DMS 273 (cell line): Measurements from ENCODE around the gene LDB2.

Experiments used
- DNase-seq: peaks from one replicate; lab custom pipeline; 2025; ENCODE audit not compliant: unreplicated experiment; lab: John Stamatoyannopoulos, UW

LDB2 gene

DNA sequence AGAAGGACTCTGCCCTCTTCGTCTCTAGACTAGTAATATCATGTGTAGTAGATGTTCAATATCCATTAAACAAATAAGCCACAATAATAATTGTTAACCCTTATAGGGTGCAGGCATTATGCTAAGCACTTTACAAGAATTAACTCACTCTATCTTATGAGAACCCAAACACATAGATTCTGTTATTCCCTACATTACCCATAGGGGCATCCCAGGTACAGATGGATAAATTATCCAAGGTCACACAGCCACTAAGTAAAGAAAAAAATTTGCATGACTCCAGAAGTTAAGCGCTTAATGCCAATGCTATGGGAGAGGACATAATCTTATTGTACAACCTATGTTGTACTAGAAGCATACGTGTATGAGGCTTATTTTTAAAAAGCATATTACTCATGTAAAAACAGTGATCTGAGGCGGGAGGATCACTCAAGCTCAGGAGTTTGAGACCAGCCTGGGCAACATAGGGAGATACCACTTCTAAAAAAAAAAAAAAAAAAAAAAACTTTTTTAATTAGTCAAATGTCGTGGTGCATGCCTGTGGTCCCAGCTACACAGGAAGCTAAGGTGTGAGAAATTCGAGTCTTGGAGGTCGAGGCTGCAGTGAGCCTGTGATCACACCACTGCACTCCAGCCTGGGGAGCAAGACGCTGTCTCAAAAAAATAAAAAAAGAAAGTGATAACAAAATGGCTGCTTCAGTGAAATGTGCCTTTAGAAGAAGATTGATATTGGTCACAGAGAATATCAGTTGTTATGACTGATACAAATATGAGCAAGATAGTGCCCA is 13.6 kb downstream of the LDB2 start:
- peak; percentile 3 for DNase-seq

DNA sequence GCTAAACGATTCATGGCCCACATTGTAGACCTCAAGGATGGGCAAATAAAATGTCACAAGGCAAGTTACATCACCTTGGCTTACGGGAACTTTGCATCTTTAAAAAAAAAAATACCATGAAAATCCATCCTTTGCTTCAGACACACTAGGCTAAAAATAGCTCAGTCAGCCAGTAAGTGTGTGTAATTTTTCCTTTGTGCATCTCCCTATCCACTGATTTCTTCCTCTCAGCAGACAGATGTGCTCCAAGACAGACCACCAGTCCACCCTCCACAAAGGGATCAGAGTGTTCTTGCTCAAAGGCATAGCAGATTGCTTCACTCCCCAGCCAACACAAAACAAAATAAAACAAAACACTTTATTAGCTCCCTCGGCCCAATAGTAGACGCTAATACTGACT is 14.6 kb downstream of the LDB2 start:
- no peak for DNase-seq

DNA sequence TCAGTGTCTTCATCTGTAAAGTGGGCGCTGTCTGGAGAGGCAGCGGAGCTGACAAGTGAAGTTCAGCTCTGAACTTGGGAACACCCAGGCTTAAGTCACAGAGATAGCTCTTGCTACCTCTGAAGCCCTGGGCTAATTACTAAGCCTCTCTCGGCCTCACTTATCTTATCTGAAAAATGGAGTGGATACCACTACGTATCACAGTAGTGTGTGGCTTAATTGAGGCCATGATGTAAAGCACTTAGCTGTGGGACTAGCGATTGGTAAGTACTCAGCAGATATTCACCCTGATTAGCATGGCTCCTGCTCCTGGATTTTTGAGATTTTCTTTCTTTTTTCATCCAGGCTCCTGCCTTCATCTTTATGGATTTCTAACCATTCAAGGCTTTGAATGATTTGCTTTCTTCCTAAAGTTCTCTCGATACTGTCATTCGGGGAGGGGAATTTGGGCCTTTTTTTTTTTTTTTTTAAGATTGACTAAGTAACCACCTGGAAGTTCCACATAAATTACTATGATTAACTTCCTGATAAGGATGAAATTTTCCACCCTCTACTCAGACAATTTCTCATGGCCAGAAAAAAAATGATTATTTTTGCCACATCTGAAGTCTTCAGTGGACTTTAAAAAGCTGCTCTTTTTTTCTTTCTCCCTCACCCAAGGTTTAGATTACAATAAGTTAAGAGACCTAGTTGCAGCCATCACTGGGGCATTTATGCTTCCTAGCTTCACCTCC is 17.1 kb downstream of the LDB2 start:
- DNase-seq: no peak

DNA sequence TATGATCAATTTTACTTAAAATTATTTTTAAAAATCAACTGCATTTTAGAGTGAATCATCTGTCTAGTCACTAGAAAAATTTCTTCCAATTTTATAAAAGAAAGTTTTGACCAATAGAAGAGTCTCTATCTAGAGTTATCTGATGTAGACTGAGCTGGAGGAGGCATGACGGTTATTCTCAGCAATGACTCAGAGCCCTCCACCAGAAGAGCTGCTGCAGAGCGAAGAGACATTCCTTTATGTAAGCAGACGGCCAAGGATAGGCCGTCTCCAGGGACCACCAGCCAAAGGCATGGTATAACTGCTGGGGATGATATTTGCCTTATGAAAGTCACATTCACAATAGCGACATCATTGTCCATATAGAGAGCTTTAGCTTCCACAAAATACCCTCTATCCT is 23.0 kb downstream of the LDB2 start:
- DNase-seq: no peak

DNA sequence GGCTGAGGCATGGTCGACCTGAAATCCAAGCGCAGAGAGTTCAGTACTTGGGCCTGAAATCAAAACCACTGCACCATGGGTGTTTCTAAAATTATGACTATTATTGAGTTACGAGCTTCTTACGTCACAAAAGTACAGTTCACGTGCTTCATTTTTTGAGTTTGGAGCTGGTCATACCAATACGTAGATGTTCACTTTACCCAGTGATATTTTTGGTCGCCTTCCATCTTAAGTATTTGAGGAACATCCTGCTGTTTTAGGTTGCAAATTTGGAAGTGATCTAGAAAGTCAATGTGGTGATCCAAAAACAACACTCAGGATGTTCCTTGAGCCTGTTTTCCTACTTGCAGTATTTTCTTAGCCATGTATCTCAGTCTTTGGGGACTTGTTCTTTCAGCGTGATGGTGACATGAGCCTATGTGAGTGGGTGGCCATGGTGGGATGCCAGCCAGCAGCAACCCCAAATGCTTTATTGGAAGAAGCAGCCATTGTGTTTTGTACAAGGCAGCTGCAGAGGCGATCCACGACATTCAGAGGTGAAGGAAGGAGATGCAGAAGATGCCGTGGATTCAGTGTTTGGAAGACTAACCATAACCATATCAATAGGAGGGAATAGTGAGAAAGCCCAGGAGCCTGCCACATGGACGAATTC is 28.7 kb downstream of the LDB2 start:
- DNase-seq: no peak

DNA sequence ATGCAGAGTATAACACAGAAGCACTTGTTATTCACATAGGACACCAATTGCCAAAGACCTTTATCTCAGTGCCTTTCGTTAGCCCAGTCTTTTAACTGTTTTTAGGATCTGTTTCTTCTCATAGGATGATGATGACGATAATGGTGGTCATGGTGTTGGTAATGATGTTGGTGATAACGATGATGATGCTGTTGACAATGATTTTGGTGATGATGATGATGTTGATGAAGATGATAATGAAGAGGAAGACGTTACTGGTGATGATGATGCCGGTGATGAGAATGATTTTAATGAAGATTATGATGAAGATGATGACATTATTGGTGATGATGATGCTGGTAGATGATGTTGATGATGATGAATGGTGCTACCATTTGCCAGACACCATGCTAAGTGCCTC is 29.8 kb downstream of the LDB2 start:
- DNase-seq: no peak

DNA sequence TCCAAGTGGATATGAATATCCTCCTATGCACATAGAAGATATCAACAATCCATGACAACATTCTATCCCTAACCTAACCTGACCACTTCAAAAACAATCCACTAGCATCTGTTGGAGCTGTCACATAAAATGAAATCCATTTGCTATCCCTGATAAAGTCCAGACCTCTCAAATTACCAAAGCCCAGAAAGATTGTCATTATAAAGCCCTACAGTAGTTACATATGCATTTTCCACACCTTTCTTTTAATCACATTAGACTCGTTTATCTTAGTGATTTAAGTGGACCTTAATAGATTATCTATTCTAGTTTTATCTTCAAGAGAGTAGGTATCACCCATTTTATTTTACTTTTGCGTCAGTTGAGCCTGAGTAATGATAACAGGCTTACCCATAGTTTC is 30.6 kb downstream of the LDB2 start:
- no peak for DNase-seq

DNA sequence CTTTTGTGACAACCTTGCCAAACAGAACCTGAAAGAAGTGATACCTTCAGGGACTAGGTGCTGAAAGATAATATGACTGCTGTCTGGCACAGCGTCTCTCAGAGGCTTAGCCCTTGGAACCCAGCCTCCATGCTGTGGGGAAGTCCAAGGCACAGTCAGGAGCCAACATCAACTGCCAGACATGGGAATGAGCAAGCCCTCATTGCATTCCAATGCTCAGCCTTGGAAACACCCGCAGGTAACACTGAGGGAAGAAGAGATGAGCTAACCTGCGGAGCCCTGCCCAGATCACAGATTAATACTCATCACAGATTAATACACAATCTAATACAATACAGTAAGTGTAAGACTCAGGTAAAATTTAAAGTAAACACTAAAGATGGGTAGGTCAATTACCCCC is 31.5 kb downstream of the LDB2 start:
- DNase-seq: no peak

DNA sequence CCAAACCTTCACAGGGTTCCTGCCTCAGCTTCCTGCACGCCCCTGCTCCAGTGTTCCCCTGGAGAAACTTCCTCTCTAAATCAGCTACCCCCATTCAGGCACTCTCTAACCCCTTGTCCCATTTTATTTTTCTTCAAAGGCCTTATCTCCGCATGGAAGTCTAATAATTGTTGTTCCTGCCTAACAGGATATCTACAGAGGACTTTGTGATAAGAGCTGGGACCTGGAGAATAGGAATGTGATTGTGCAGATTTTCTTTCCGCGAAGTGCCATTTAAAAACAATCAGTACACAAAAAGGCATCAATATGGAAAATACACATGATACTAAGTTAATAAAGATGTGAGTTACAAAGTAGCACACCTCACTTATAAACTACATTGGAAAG is 32.6 kb downstream of the LDB2 start:
- DNase-seq: no peak

DNA sequence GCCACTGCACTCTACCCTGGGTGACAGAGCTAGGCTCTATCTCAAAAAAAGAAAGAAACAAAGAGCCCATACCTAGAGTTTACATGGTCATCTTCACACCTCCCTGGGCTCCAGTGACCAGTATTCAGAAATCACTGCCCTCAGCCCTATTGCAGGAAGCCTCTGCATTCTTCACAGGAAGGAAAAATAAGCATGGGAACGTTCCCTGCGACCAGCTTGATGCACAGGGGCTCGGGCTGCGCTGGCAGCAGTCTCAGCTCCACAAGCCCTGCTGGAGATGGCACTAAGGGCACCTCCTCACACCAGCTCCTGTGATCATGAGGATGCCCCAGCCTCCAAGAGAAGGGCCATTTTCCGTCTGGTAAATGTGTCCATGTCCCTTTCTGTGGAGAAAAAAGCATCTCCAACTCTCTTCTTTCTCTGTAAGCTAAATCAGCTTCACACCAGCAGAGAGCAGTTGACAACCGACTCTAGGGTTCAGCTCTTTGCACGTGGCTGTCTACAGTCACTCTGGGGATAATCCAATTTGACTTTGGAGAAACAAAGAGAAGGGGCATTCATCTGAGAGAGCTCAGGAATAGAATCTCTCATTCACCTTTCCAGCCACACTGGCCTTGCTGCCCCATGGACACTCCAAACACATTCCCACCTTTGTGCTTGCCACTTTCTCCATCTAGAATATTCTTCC is 33.1 kb downstream of the LDB2 start:
- no peak for DNase-seq

DNA sequence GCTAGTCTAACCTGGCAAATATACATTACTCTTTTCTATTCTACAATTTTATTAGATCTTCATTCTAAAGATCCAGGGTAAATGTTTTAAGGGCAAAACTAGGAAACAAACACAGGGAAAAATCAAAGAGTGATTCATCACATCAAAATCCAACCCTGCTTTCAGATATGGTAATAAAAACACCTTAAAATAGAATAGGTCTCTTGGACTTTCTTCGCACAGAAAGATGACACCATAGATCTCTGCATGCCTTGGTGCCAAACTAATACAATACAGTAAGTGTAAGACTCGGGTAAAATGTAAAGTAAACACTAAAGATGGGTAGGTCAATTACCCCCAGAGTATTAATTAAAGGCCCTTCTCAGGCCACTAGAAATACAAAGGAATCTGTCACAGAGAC is 34.2 kb downstream of the LDB2 start:
- no peak for DNase-seq

DNA sequence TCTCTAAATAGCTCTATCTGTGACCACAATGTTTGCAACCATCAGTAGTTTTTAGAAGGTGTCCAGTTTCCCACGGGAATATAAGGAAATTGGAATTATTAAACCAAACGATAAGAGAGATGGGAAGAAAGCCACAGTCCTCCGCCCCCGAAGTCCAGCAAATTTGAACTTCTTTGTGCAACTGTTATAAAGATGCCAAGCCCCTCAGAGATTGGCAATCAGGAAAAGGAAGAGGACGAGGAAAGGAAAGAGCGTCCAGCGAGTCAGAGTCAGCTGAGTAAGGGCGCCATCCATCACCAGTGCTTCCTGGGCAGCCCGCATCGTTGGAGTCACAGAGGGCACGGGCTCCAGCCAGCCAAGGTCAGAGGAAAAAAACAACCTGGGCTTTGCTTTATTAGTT is 35.7 kb downstream of the LDB2 start:
- DNase-seq: no peak

DNA sequence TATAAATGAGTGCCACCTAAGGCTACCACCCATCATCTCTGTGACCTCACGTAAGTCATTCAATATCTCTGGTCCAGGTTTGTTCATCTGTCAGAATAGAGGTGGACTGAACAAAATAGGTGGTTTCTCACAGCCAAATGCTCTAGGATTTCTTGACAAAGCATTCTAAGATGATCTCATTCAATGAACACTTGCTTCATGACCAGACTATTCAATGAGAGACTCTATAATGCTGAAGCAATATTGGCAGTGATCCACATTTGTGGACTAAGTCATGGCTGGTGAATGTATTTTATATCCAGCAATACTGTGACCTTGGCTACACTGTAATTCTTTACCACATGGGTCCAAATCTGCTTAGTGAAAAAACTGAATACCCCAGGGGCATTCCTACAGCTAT is 37.9 kb downstream of the LDB2 start:
- DNase-seq: no peak

DNA sequence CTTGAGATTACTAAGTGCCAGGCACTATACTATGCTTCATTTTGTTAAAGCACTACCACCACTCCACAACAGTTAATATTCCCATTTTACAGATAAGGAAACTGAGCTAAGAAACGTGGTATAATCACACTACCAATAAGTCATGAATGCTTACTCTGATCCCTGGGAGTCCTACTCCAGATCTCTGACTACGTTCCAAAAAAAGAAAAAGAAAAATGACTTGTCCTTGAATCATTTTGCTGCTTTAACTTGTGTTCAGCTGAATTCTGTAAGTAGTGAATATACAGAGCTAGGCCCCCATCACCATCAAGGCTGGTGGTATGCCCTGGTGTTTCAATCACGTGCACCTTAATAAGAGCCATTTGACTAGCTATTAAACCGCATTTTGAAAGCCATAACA is 39.4 kb downstream of the LDB2 start:
- no peak for DNase-seq

DNA sequence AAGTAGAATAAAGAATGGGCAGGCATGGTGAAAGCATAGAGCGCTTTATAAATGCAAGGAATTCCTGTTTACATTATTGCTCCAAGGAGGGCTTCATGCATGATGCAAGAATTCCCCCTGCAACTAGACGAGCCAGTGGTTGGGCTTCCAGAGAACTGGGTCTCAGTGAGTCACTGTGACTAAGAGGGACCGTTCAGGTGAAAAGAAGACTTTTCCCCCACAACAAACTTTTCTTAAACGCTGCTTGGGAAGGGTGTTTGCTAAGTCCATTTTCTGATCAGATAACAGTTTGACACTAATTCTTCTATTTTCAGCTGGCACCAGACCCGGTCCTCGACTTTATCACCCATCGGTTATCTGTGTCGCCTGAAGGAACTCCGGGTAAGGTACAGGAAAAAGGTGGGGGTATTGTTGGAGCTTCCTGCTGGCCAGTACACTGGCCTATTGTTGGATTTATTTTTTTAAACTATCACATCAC is 40.1 kb downstream of the LDB2 start:
- no peak for DNase-seq

DNA sequence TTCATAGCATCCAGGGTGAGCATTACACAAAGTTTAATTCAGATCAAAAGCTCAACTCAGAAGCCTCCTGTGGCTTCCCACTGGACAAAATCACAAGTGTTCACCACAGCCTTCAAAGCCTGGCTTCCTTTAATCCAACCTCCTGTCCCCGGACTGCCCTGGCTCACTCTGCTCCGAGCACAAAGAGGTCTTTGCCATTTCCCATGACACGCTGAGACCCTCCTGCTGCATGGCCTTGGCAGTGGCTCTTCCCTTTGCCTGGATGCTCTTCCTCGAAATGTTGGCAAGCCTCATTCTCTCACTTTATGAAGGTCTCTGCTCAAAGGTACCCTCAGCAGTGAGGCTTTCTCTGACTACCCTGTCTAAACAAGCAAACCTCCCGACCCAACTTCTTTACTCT is 41.0 kb downstream of the LDB2 start:
- DNase-seq: no peak

DNA sequence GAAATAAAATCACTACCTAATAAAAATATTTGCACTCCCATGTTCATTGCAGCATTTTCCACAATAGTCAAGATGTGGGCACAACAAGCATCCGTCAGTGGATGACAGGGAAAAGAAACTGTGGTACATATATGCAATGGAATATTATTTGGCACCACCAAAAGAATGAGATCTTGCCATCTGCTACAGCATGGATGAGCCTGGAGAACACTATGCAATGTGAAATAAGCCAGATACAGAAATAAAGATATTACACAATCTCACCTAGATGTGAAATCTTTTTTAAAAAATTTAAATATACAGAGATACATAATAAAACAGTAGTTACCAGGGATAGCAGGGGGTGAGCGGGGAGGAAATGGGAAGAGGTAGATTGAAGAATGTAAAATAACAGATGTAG is 44.8 kb downstream of the LDB2 start:
- no peak for DNase-seq

DNA sequence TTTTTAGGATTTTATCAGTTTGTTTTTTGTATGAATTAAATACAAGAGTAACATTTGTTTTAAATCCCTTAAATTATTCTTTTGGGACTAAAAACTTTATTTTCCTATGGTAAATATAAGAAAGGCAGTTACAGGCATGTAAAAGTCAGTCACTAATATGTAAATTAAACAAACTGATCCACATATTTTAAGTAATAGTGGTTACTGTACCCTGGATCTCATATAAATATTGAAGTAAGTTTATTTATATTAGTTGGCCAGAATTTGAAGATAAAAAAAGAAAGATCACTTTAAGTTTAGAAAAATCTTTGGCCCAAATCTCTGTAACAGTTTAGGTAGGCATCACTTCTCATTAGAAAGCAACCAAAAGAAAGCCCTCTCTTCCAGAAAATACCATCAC is 45.8 kb downstream of the LDB2 start:
- no peak for DNase-seq

DNA sequence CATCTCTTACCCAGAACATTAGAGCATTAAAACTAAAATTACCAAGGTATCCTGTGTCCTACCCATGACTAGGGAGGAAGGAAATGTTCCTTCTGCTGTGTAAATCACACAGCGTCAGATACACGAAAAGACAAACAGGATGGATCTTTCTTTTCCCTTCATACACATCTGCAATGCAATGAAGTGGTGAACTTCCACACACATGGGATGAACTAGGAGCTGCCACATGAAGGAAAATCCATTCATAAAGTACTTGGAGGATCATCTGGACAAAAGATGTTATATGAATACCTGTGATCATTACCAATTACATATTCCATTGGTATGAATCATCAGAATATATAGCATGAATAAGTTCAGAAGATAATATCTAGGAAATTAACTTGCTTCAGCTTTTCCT is 46.2 kb downstream of the LDB2 start:
- DNase-seq: no peak

DNA sequence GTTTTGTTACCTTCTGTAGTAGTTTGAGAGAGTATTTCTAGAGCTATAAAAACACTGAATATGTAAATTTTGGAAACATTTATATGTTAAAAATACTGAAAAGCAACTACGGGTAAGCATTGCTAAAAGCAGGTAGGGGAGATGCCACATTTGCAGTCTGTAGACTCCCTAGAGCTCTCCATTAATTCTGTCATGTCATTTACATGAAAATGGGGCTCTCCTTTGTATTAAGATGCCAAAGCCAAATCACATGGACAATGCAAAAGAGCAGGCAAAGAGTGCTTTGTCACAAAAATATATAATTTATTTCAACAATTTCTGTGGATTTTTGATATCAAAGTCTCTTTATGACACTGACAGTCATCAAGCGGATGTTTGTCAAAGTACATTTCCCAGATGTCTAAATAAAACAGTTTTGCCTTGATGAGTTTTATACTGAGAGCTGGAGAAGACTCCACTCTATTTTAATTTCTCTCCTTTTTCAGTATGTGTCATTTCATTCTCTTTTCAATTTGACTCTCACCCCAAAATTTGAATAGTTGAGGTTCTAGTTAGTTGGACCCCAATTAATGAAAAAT is 51.8 kb downstream of the LDB2 start:
- no peak for DNase-seq
